Measurements from ENCODE around the gene PSMC3IP.
"Not testable (repeated sequence)": the region's sequence is repeated elsewhere in the genome, so short reads cannot be mapped to it uniquely, and the experiment has no call there.

Gene PSMC3IP

GRCh38 chr17:42553161-42553818 lies 24.2 kb downstream of the PSMC3IP start:
- H3K79me2 ChIP-seq (ENCODE audit: control insufficient read depth, low read length): peaks cover 18% of the 10 kb centered on the region
- no peaks in the 10 kb centered on the region for H3K9me2 ChIP-seq (replicated peaks; ENCODE audit: control insufficient read depth, low read length)
- H3K4me3 ChIP-seq (ENCODE audit: low read length): peak overlapping the region; percentile 99
- H4K20me1 ChIP-seq (ENCODE audit: control insufficient read depth, insufficient read depth, low read depth, low read length): no peaks in the 10 kb centered on the region
- no peaks in the 10 kb centered on the region for H3F3A ChIP-seq (ENCODE audit: control insufficient read depth, insufficient read depth)
- peak overlapping the region; percentile 96 for H3K4me2 ChIP-seq (ENCODE audit: low read length)
- H3K4me1 ChIP-seq (ENCODE audit: control insufficient read depth, low read length): peaks cover 33% of the 10 kb centered on the region
- no peak overlapping the region for H3K27ac ChIP-seq (ENCODE audit: low read depth, low read length)
- H3K9me3 ChIP-seq (ENCODE audit: control insufficient read depth, insufficient read depth, low read length): no peaks in the 10 kb centered on the region
- no peaks in the 10 kb centered on the region for H3K27me3 ChIP-seq (ENCODE audit: control insufficient read depth, low read length)
- TF ChIP-seq EZH2phosphoT487 (IDR thresholded peaks at IDR 0.05; ENCODE audit: borderline replicate concordance, low read length): no peak
- peaks cover 3% of the 10 kb centered on the region; the same call in 1 of the 2 replicates for H3K36me3 ChIP-seq (ENCODE audit: control insufficient read depth, low read length)

GRCh38 chr17:42552736-42553135 lies 24.8 kb downstream of the PSMC3IP start, which contains the start of gene HSD17B1:
Gene HSD17B1 (plus strand): TSS chr17:42552923. CDS start chr17:42552934, 11 bp downstream.
- H3K9me3 ChIP-seq (ENCODE audit: control insufficient read depth, insufficient read depth, low read length); H3K27ac ChIP-seq (ENCODE audit: low read depth, low read length); H3K27me3 ChIP-seq (ENCODE audit: control insufficient read depth, low read length); H4K20me1 ChIP-seq (ENCODE audit: control insufficient read depth, insufficient read depth, low read depth, low read length); H3K36me3 ChIP-seq (ENCODE audit: control insufficient read depth, low read length); H3K9me2 ChIP-seq (replicated peaks; ENCODE audit: control insufficient read depth, low read length); H3F3A ChIP-seq (ENCODE audit: control insufficient read depth, insufficient read depth): not testable (repeated sequence)
- Histone ChIP-seq H3K79me2 (ENCODE audit: control insufficient read depth, low read length) (peaks cover 18% of the 10 kb centered on the region), H3K4me2 (ENCODE audit: low read length) (peak within 1 kb of the TSS; percentile 96), H3K4me1 (ENCODE audit: control insufficient read depth, low read length) (peaks cover 36% of the 10 kb centered on the region), H3K4me3 (ENCODE audit: low read length) (peak within 1 kb of the TSS; percentile 99)

- Histone ChIP-seq H3K36me3 (ENCODE audit: control insufficient read depth, low read length) (no peaks in the 10 kb centered on the region; the same call in 1 of the 2 replicates), H3K4me2 (ENCODE audit: low read length) (peak overlapping the region; percentile 79), H3F3A (ENCODE audit: control insufficient read depth, insufficient read depth) (no peaks in the 10 kb centered on the region), H3K79me2 (ENCODE audit: control insufficient read depth, low read length) (peaks cover 9% of the 10 kb centered on the region), H3K4me1 (ENCODE audit: control insufficient read depth, low read length) (peaks cover 20% of the 10 kb centered on the region), H3K27ac (ENCODE audit: low read depth, low read length) (no peak overlapping the region), H3K4me3 (ENCODE audit: low read length) (peak overlapping the region; percentile 71), H3K9me3 (ENCODE audit: control insufficient read depth, insufficient read depth, low read length) (no peaks in the 10 kb centered on the region), H3K27me3 (ENCODE audit: control insufficient read depth, low read length) (no peaks in the 10 kb centered on the region), H3K9me2 (replicated peaks; ENCODE audit: control insufficient read depth, low read length) (no peaks in the 10 kb centered on the region), H4K20me1 (ENCODE audit: control insufficient read depth, insufficient read depth, low read depth, low read length) (no peaks in the 10 kb centered on the region)
- TF ChIP-seq CTCF (IDR thresholded peaks at IDR 0.05; ENCODE audit: low read depth, low read length, poor library complexity, severe bottlenecking) (no peak), EZH2phosphoT487 (IDR thresholded peaks at IDR 0.05; ENCODE audit: borderline replicate concordance, low read length) (no peak)
These were observed 28.4 kb downstream of the PSMC3IP start for GRCh38 chr17:42548993-42549755.

GRCh38 chr17:42548070-42548837 lies 29.3 kb downstream of the PSMC3IP start:
- Histone ChIP-seq H3K27ac (ENCODE audit: low read depth, low read length) (no peak overlapping the region), H4K20me1 (ENCODE audit: control insufficient read depth, insufficient read depth, low read depth, low read length) (no peaks in the 10 kb centered on the region), H3K27me3 (ENCODE audit: control insufficient read depth, low read length) (no peaks in the 10 kb centered on the region), H3K36me3 (ENCODE audit: control insufficient read depth, low read length) (no peaks in the 10 kb centered on the region), H3K4me3 (ENCODE audit: low read length) (peak overlapping the region; percentile 71), H3K9me3 (ENCODE audit: control insufficient read depth, insufficient read depth, low read length) (no peaks in the 10 kb centered on the region), H3K4me1 (ENCODE audit: control insufficient read depth, low read length) (peaks cover 10% of the 10 kb centered on the region), H3K4me2 (ENCODE audit: low read length) (peak overlapping the region; percentile 79), H3F3A (ENCODE audit: control insufficient read depth, insufficient read depth) (no peaks in the 10 kb centered on the region), H3K9me2 (replicated peaks; ENCODE audit: control insufficient read depth, low read length) (no peaks in the 10 kb centered on the region), H3K79me2 (ENCODE audit: control insufficient read depth, low read length) (0 out of 2 replicates have a peak, but pooled peaks cover 1% of the 10 kb centered on the region)
- TF ChIP-seq CTCF (IDR thresholded peaks at IDR 0.05; ENCODE audit: low read depth, low read length, poor library complexity, severe bottlenecking) (peak; percentile 81), EZH2phosphoT487 (IDR thresholded peaks at IDR 0.05; ENCODE audit: borderline replicate concordance, low read length) (no peak)

Measured in DOHH2 (cell line).